K562 (cell line): ENCODE measurements around the gene ABHD12. TPM values are rescaled to one million over a fixed set of nuclear protein-coding genes. Genes with fewer than 3 reads are reported as not detected.

ENCODE experiments used
- ARHGAP35 ChIP-seq: fragments of 450-650 bp; IDR thresholded peaks from 2 replicates; pipeline ENCODE4 v1.6.1; 2018; ENCODE audit not compliant: partially characterized antibody
- ARID3B ChIP-seq: fragments of 250-450 bp; sonication (Bioruptor Pico); IDR thresholded peaks from 2 replicates; pipeline ENCODE4 v1.4.0; 2020; ENCODE audit warnings: borderline replicate concordance
- CBFA2T2 ChIP-seq: fragments of 450-650 bp; conservative IDR thresholded peaks from 2 replicates; pipeline ENCODE4 v1.6.1; 2017; ENCODE audit warnings: mild to moderate bottlenecking
- CXXC5 ChIP-seq: fragments of 250-450 bp; sonication (Bioruptor Pico); IDR thresholded peaks from 2 replicates; pipeline ENCODE4 v1.8.0; 2022; ENCODE audit warnings: inconsistent platforms, mild to moderate bottlenecking, moderate library complexity
- DPF2 ChIP-seq: fragments of 450-650 bp; IDR thresholded peaks from 2 replicates; pipeline ENCODE4 v1.6.1; 2016
- EP300 ChIP-seq: IDR thresholded peaks from 2 replicates; pipeline ENCODE4 v1.6.1; 2012; ENCODE audit warnings: low read length, improper control_type of control experiment
- FOXJ3 ChIP-seq: sonication (generic); formaldehyde crosslinking; IDR thresholded peaks from 2 replicates; pipeline ENCODE4 v1.4.0; 2020; ENCODE audit warnings: mild to moderate bottlenecking, missing genetic modification reagents
- NBN ChIP-seq: fragments of 450-650 bp; IDR thresholded peaks from 2 replicates; pipeline ENCODE4 v1.6.1; 2016; ENCODE audit warnings: low read depth, mild to moderate bottlenecking
- PTRF ChIP-seq: fragments of 450-650 bp; IDR thresholded peaks from 2 replicates; pipeline ENCODE4 v1.6.1; 2016; ENCODE audit warnings: mild to moderate bottlenecking, missing genetic modification characterization, missing compliant biosample characterization
- SMAD2 ChIP-seq: fragments of 150-350 bp; IDR thresholded peaks from 2 replicates; pipeline ENCODE4 v1.6.1; 2014; ENCODE audit warnings: low read depth, mild to moderate bottlenecking, low read length
- SRSF7 ChIP-seq: fragments of 200-400 bp; formaldehyde crosslinking; optimal IDR thresholded peaks from 2 replicates; pipeline ENCODE3; 2017; ENCODE audit warnings: mild to moderate bottlenecking, low read depth, low read length
- TAF1 ChIP-seq: IDR thresholded peaks from 2 replicates; pipeline ENCODE4 v1.6.1; 2011; ENCODE audit warnings: mild to moderate bottlenecking, low read length, moderate library complexity; ENCODE audit not compliant: insufficient read depth, control insufficient read depth, severe bottlenecking; ENCODE audit errors: extremely low read depth
- TOE1 ChIP-seq, 2 experiments: fragments of 450-650 bp in 1 of 2; sonication (generic) in 1 of 2; formaldehyde crosslinking in 1 of 2; IDR thresholded peaks; 2 replicates each; pipeline versions ENCODE4 v1.7.1 to v1.8.0; 2016 to 2022; ENCODE audit warnings: borderline replicate concordance in 2 of 2, mild to moderate bottlenecking in 2 of 2, antibody characterized with exemption in 1 of 2, inconsistent platforms in 1 of 2, low read depth in 1 of 2, missing genetic modification reagents in 1 of 2, moderate library complexity in 1 of 2
- ZBTB43 ChIP-seq: sonication (generic); formaldehyde crosslinking; IDR thresholded peaks from 2 replicates; pipeline ENCODE4 v1.8.0; 2023; ENCODE audit warnings: mild to moderate bottlenecking, missing genetic modification reagents
- ZNF134 ChIP-seq: fragments of 250-450 bp; sonication (Bioruptor Pico); conservative IDR thresholded peaks from 2 replicates; pipeline ENCODE4 v1.4.0; 2020
- ZNF174 ChIP-seq: fragments of 250-450 bp; sonication (Bioruptor Pico); IDR thresholded peaks from 2 replicates; pipeline ENCODE4 v1.4.0; 2020; ENCODE audit warnings: mild to moderate bottlenecking
- ZSCAN32 ChIP-seq: fragments of 450-650 bp; formaldehyde crosslinking; IDR thresholded peaks from 2 replicates; pipeline ENCODE4 v1.4.0; 2020; ENCODE audit warnings: mild to moderate bottlenecking, moderate library complexity
- polyA plus RNA-seq, 8 experiments: library from polyadenylated mRNA; depleted of rRNA in 4 of 8; stranded (reverse) in 5 of 8; unstranded in 3 of 8; fragments of >200 nt; fragmentation: Nextera tagmentation in 2 of 8; fragmentation: Illumina TruSeq in 1 of 8; extraction: Ambion mirVana in 2 of 8; extraction: Trizol in 1 of 8; gene quantifications; 2 replicates each; pipeline versions ENCODE4 v1.2.1 to v1.2.3, GENCODE V29; 2011 to 2014; ENCODE audit warnings: inconsistent platforms in 1 of 8, missing spikeins in 1 of 8
- total RNA-seq, 7 experiments: library from RNA; depleted of rRNA in 6 of 7; stranded (reverse); fragments of >200 nt in 6 of 7; fragmentation: Illumina TruSeq in 2 of 7; extraction: Trizol in 2 of 7; gene quantifications; 2 replicates each; pipeline versions ENCODE4 v1.2.1 to v1.2.3, GENCODE V29; 2011 to 2021; ENCODE audit warnings: low replicate concordance in 1 of 7

The ABHD12 gene
- total and polyA plus RNA-seq, 9 of the 15 experiments (the other 6 are each of a cell fraction or from before 2014, with no cell fraction given) = 0.65 to 15.6 (median 9.1) TPM

GRCh38 chr20:25294459-25295385 lies 95.9 kb downstream of the ABHD12 start (continued):
- TF ChIP-seq FOXJ3 (CRISPR knock-in tag) (no peak), ZNF174 (CRISPR knock-in tag) (no peak), TOE1 (IDR thresholded peaks at IDR 0.05; ENCODE audit: borderline replicate concordance) (no peak), TOE1 (CRISPR knock-in tag; IDR thresholded peaks at IDR 0.05; ENCODE audit: borderline replicate concordance, low read depth) (no peak), NBN (no peak), CBFA2T2 (no peak), ARHGAP35 (no peak), SMAD2 (no peak), SRSF7 (no peak), ZBTB43 (CRISPR knock-in tag) (no peak), ZSCAN32 (CRISPR knock-in tag) (no peak), CXXC5 (CRISPR knock-in tag) (no peak), DPF2 (no peak), TAF1 (no peak), ARID3B (CRISPR knock-in tag) (no peak), PTRF (tag) (no peak), EP300 (no peak), ZNF134 (CRISPR knock-in tag) (no peak)
